Measurements from ENCODE around the gene LRP3. TPM values are rescaled to one million over a fixed set of nuclear protein-coding genes. Genes with fewer than 3 reads are reported as not detected.
"Not testable (repeated sequence)": the region's sequence is repeated elsewhere in the genome, so short reads cannot be mapped to it uniquely, and the experiment has no call there.

The LRP3 gene
- 15.0 and 33.2 TPM in 2 replicates for total RNA-seq (ENCODE audit: low replicate concordance)

GRCh38 chr19:33193865-33194362, at the start of gene LRP3:
LRP3 (plus strand) TSS chr19:33194330; CDS start chr19:33194786, 456 bp downstream.
- H3K4me3 ChIP-seq (ENCODE audit: low read depth, low read length) = peak within 1 kb of the TSS; percentile 73
- TF ChIP-seq CTCF (IDR thresholded peaks at IDR 0.05; ENCODE audit: insufficient read depth, low read length) = no peak
- DNase-seq (ENCODE audit: low read depth) = peak; percentile 12

GRCh38 chr19:33146209-33146608, 47.9 kb upstream of the LRP3 start:
- no peak for DNase-seq (ENCODE audit: low read depth)
- TF ChIP-seq CTCF (IDR thresholded peaks at IDR 0.05; ENCODE audit: insufficient read depth, low read length) = no peak
- no peak overlapping the region for H3K4me3 ChIP-seq (ENCODE audit: low read depth, low read length)

GRCh38 chr19:33147538-33147937, 46.6 kb upstream of the LRP3 start:
- H3K4me3 ChIP-seq (ENCODE audit: low read depth, low read length) = no peak overlapping the region
- no peak for TF ChIP-seq CTCF (IDR thresholded peaks at IDR 0.05; ENCODE audit: insufficient read depth, low read length)
- no peak for DNase-seq (ENCODE audit: low read depth)

- TF ChIP-seq CTCF (IDR thresholded peaks at IDR 0.05; ENCODE audit: insufficient read depth, low read length) = no peak
- no peak overlapping the region for H3K4me3 ChIP-seq (ENCODE audit: low read depth, low read length)
- no peak for DNase-seq (ENCODE audit: low read depth)
Measured at GRCh38 chr19:33150852-33151518, 43.1 kb upstream of the LRP3 start.

- no peak overlapping the region for H3K4me3 ChIP-seq (ENCODE audit: low read depth, low read length)
- TF ChIP-seq CTCF (IDR thresholded peaks at IDR 0.05; ENCODE audit: insufficient read depth, low read length) = no peak
- peak; percentile 56 for DNase-seq (ENCODE audit: low read depth)
Measured at GRCh38 chr19:33152176-33152575, 42.0 kb upstream of the LRP3 start.

- DNase-seq (ENCODE audit: low read depth) = not testable (repeated sequence)
Measured at GRCh38 chr19:33152625-33153024, 41.5 kb upstream of the LRP3 start.

GRCh38 chr19:33154313-33154712, 39.8 kb upstream of the LRP3 start:
- not testable (repeated sequence) for H3K4me3 ChIP-seq (ENCODE audit: low read depth, low read length); DNase-seq (ENCODE audit: low read depth)

More at GRCh38 chr19:33152625-33153024, 41.5 kb upstream of the LRP3 start:
- not testable (repeated sequence) for H3K4me3 ChIP-seq (ENCODE audit: low read depth, low read length)

GRCh38 chr19:33156334-33156733, 37.8 kb upstream of the LRP3 start:
- TF ChIP-seq CTCF (IDR thresholded peaks at IDR 0.05; ENCODE audit: insufficient read depth, low read length) = no peak
- H3K4me3 ChIP-seq (ENCODE audit: low read depth, low read length) = no peak overlapping the region
- peak; percentile 59 for DNase-seq (ENCODE audit: low read depth)

Measured in fibroblast of the aortic adventitia (primary cell).